Mesenchymal stem cell (in vitro differentiated cells and primary cell): Measurements from ENCODE around the gene CAST.
A peak's percentile ranks its signal among the peaks of the same experiment; 100 is the strongest.

ENCODE experiments used
- DNase-seq: peaks from one replicate; pipeline ENCODE4 v3.0.0-alpha.2; 2013
- H2AFZ ChIP-seq: one replicate; pipeline ENCODE4 v1.6.1; 2013; ENCODE audit warnings: low read depth, mild to moderate bottlenecking, control low read depth, inconsistent platforms, low read length, moderate library complexity
- H2AK5ac ChIP-seq: 2 replicates; pipeline ENCODE4 v1.6.1; 2013; ENCODE audit warnings: low read length, moderate library complexity, mild to moderate bottlenecking, inconsistent platforms; ENCODE audit not compliant: severe bottlenecking
- H2BK120ac ChIP-seq: one replicate; pipeline ENCODE4 v1.6.1; 2013; ENCODE audit warnings: low read depth, mild to moderate bottlenecking, inconsistent platforms, low read length, moderate library complexity
- H2BK12ac ChIP-seq, 2 experiments: one replicate each; pipeline ENCODE4 v1.6.1; 2013; ENCODE audit warnings: inconsistent platforms in 2 of 2, low read length in 2 of 2, mild to moderate bottlenecking in 2 of 2, moderate library complexity in 2 of 2, control low read depth in 1 of 2
- H2BK15ac ChIP-seq: one replicate; pipeline ENCODE4 v1.6.1; 2013; ENCODE audit warnings: mild to moderate bottlenecking, low read depth, inconsistent platforms; ENCODE audit not compliant: poor library complexity, severe bottlenecking
- H2BK5ac ChIP-seq: 2 replicates; pipeline ENCODE4 v1.6.1; 2013; ENCODE audit warnings: low read depth, mild to moderate bottlenecking, low read length, control low read depth, inconsistent platforms; ENCODE audit not compliant: poor library complexity, severe bottlenecking
- H3K14ac ChIP-seq, 2 experiments: one replicate each; pipeline ENCODE4 v1.6.1; 2013; ENCODE audit warnings: inconsistent platforms in 2 of 2, low read length in 2 of 2, control low read depth in 1 of 2, mild to moderate bottlenecking in 1 of 2, moderate library complexity in 1 of 2
- H3K18ac ChIP-seq, 2 experiments: one replicate each; pipeline ENCODE4 v1.6.1; 2013; ENCODE audit warnings: inconsistent platforms in 2 of 2, low read length in 2 of 2, control low read depth in 1 of 2, low read depth in 1 of 2, mild to moderate bottlenecking in 1 of 2
- H3K23ac ChIP-seq, 2 experiments: one replicate each; pipeline ENCODE4 v1.6.1; 2013; ENCODE audit warnings: inconsistent platforms in 2 of 2, low read length in 2 of 2, mild to moderate bottlenecking in 2 of 2, moderate library complexity in 2 of 2, control low read depth in 1 of 2
- H3K27ac ChIP-seq: 2 replicates; pipeline ENCODE4 v1.5.1; 2013; ENCODE audit warnings: mild to moderate bottlenecking, moderate library complexity, low read length, control low read depth, inconsistent platforms; ENCODE audit not compliant: poor library complexity, severe bottlenecking
- H3K27me3 ChIP-seq, 2 experiments: 2 replicates each; pipeline versions ENCODE4 v1.6.1 to v1.7.0; 2013; ENCODE audit warnings: low read length in 2 of 2, mild to moderate bottlenecking in 2 of 2, moderate library complexity in 2 of 2, control low read depth in 1 of 2, inconsistent platforms in 1 of 2; ENCODE audit not compliant: control insufficient read depth in 1 of 2, insufficient read depth in 1 of 2
- H3K36me3 ChIP-seq, 2 experiments: 2 replicates each; pipeline versions ENCODE4 v1.6.1 to v1.7.0; 2013; ENCODE audit warnings: low read length in 2 of 2, control low read depth in 1 of 2, inconsistent platforms in 1 of 2, low read depth in 1 of 2, mild to moderate bottlenecking in 1 of 2; ENCODE audit not compliant: insufficient read depth in 2 of 2, control insufficient read depth in 1 of 2
- H3K4ac ChIP-seq, 2 experiments: one replicate each; pipeline ENCODE4 v1.6.1; 2013; ENCODE audit warnings: inconsistent platforms in 2 of 2, low read length in 2 of 2, mild to moderate bottlenecking in 2 of 2, moderate library complexity in 2 of 2, control low read depth in 1 of 2, low read depth in 1 of 2
- H3K4me1 ChIP-seq: 2 replicates; pipeline ENCODE4 v1.6.1; 2013; ENCODE audit warnings: low read depth, low read length, control low read depth; ENCODE audit not compliant: control insufficient read depth, insufficient read depth
- H3K4me2 ChIP-seq: 2 replicates; pipeline ENCODE4 v1.6.1; 2013; ENCODE audit warnings: low read length, mild to moderate bottlenecking, inconsistent platforms; ENCODE audit not compliant: poor library complexity, severe bottlenecking
- H3K4me3 ChIP-seq, 2 experiments: 2 replicates each; pipeline versions ENCODE4 v1.5.1 to v1.7.0; 2013; ENCODE audit warnings: low read length in 2 of 2, mild to moderate bottlenecking in 2 of 2, control low read depth in 1 of 2, low read depth in 1 of 2; ENCODE audit not compliant: insufficient read depth in 1 of 2
- H3K79me1 ChIP-seq: replicated peaks from 2 replicates; pipeline ENCODE4 v1.6.1; 2013; ENCODE audit warnings: mild to moderate bottlenecking, control low read depth, low read length, inconsistent platforms; ENCODE audit not compliant: poor library complexity, severe bottlenecking
- H3K9ac ChIP-seq: 2 replicates; pipeline ENCODE4 v1.7.0; 2013; ENCODE audit warnings: mild to moderate bottlenecking, low read length, moderate library complexity
- H3K9me3 ChIP-seq: 2 replicates; pipeline ENCODE4 v1.7.0; 2013; ENCODE audit warnings: mild to moderate bottlenecking, low read length; ENCODE audit not compliant: control insufficient read depth
- H4K8ac ChIP-seq: one replicate; pipeline ENCODE4 v1.6.1; 2013; ENCODE audit warnings: inconsistent platforms, mild to moderate bottlenecking, low read length, moderate library complexity
- H4K91ac ChIP-seq: one replicate; pipeline ENCODE4 v1.6.1; 2013; ENCODE audit warnings: mild to moderate bottlenecking, low read length, inconsistent platforms
- WGBS: methylation state at CpG from one replicate; pipeline ENCODE4 v1.1.7; 2013; ENCODE audit warnings: mixed read lengths; 5-methylcytosine and 5-hydroxymethylcytosine counted together

CAST gene

DNA sequence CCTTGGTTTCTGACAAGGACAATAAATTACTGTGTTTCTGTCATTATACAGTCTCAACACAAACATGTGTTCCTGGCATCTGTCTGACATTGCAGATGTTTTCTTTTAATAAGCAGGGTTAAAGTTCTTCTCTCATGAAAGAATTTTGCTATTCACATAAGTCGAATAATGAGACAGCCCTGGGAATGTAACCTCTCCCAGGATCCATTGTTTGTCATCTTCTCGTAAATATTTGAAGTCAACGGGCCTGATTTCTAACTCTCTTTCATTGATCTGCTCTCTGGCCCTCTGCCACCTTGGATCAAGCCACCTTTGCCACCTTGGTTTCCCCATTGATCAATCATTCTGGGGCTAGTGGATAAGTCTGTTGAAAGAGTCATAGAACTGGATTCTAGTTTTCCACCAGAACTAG, 12.9 kb upstream of the CAST start:
- H2BK5ac ChIP-seq, result no peak overlapping the region
- no peak overlapping the region for H2AK5ac ChIP-seq
- no peak overlapping the region for H4K8ac ChIP-seq
- no peak overlapping the region for H3K9ac ChIP-seq
- no peak overlapping the region for H2BK120ac ChIP-seq
- no peaks in the 10 kb centered on the region for H3K36me3 ChIP-seq
- H3K79me1 ChIP-seq, result no peaks in the 10 kb centered on the region
- H3K27me3 ChIP-seq, result no peaks in the 10 kb centered on the region
- no peak for DNase-seq
- H4K91ac ChIP-seq, result no peak overlapping the region
- H2AFZ ChIP-seq, result no peak overlapping the region
- no peaks in the 10 kb centered on the region for H3K4me1 ChIP-seq
- no peak overlapping the region for H2BK15ac ChIP-seq
- no peak overlapping the region for H3K4me2 ChIP-seq
- H3K18ac ChIP-seq, result no peak overlapping the region
- H2BK12ac ChIP-seq, result no peak overlapping the region
- WGBS, result 89% methylated on average over 3 of the region's 3 CpGs
- H3K27ac ChIP-seq, result no peak overlapping the region
- H3K4me3 ChIP-seq, result no peak overlapping the region
- no peak overlapping the region for H3K14ac ChIP-seq
- H3K4ac ChIP-seq, result no peak overlapping the region
- no peaks in the 10 kb centered on the region for H3K9me3 ChIP-seq
- no peak overlapping the region for H3K23ac ChIP-seq

DNA sequence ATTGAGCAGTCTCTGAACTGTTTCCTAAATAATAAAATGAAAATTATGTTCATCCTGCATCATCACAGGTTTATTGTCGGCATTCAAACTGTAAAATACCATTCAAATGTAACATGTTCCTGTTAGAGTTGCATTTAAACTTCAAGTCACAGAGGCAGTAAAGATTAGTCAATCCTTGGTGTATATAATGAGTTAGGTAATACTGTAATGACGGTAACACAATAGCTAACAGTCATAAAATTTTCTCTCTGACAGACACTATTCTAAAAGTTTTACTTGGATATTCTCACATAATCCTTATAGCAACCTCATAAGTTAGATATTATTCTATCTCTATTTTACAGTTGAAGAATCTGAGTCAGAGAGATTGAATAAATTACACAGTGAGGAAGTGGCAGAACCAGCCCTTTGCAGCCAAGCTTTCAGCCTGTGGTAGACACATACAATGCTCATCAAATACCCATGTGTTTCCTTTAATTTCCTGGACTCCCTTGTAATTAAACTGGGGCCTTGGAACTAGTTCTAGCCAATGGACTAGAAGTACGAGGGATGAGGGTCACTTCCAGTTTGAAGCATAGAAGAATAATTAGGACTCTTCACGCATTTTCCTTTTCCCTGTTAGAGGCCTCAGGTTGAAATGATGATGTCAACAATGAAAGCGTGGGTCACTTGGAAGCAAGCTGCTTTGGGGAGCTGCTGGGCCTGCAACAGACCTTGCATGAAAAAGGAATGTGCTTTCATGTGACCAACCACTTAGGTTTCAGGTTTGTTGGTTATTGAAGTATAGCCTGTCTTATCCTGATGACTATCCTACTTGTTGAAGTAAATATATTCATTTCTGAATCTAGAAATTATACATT, 12.3 kb upstream of the CAST start:
- 92% methylated on average over 3 of the region's 5 CpGs for WGBS
- H4K8ac ChIP-seq, result no peak overlapping the region

DNA sequence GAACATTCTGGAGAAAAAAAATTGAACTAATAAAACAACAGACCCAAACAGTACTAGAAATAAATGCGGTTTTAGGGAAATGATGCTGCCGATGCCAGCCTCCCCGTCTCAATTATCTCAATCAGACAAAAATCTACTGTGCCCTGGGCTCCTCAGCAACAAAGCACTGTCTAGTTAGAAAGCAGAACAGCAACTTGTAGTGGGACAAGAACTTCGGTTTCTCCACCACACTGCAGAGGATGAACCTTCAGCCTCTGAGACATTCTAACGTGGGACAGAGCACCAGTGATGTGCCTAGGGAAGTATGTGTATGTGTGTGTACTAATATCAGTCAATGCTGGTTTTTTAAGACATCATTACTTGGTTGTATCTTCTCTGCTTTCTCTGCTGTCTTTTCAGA, 11.1 kb upstream of the CAST start:
- no peak overlapping the region for H3K4me3 ChIP-seq
- H3K23ac ChIP-seq, result no peak overlapping the region
- H3K4ac ChIP-seq, result no peak overlapping the region
- no peak overlapping the region for H4K8ac ChIP-seq
- no peak overlapping the region for H4K91ac ChIP-seq
- H2BK12ac ChIP-seq, result no peak overlapping the region
- no peaks in the 10 kb centered on the region for H3K9me3 ChIP-seq
- H2AFZ ChIP-seq, result no peak overlapping the region
- H2BK15ac ChIP-seq, result no peak overlapping the region
- no peak overlapping the region for H3K9ac ChIP-seq
- no peaks in the 10 kb centered on the region for H3K79me1 ChIP-seq
- H3K36me3 ChIP-seq, result no peaks in the 10 kb centered on the region
- no peaks in the 10 kb centered on the region for H3K27me3 ChIP-seq
- no peak for DNase-seq
- no peak overlapping the region for H3K18ac ChIP-seq
- H3K14ac ChIP-seq, result no peak overlapping the region
- H3K27ac ChIP-seq, result no peak overlapping the region
- H2BK120ac ChIP-seq, result no peak overlapping the region
- no peak overlapping the region for H2BK5ac ChIP-seq
- 97% methylated on average over 5 of the region's 5 CpGs for WGBS
- no peak overlapping the region for H3K4me2 ChIP-seq
- H2AK5ac ChIP-seq, result no peak overlapping the region
- peaks cover 2% of the 10 kb centered on the region for H3K4me1 ChIP-seq

More for the DNA sequence above, 12.3 kb upstream of the CAST start:
- Histone ChIP-seq H3K4me3 (no peak overlapping the region), H3K23ac (no peak overlapping the region), H3K4me1 (no peaks in the 10 kb centered on the region), H2BK15ac (no peak overlapping the region), H3K79me1 (no peaks in the 10 kb centered on the region), H2BK5ac (no peak overlapping the region), H3K27me3 (no peaks in the 10 kb centered on the region), H3K9ac (no peak overlapping the region), H3K4ac (no peak overlapping the region), H3K18ac (no peak overlapping the region), H2BK12ac (no peak overlapping the region), H3K14ac (no peak overlapping the region), H2AFZ (no peak overlapping the region), H3K36me3 (no peaks in the 10 kb centered on the region), H3K9me3 (no peaks in the 10 kb centered on the region), H4K91ac (no peak overlapping the region), H2AK5ac (no peak overlapping the region), H3K4me2 (no peak overlapping the region), H3K27ac (no peak overlapping the region), H2BK120ac (no peak overlapping the region)
- DNase-seq, result no peak

DNA sequence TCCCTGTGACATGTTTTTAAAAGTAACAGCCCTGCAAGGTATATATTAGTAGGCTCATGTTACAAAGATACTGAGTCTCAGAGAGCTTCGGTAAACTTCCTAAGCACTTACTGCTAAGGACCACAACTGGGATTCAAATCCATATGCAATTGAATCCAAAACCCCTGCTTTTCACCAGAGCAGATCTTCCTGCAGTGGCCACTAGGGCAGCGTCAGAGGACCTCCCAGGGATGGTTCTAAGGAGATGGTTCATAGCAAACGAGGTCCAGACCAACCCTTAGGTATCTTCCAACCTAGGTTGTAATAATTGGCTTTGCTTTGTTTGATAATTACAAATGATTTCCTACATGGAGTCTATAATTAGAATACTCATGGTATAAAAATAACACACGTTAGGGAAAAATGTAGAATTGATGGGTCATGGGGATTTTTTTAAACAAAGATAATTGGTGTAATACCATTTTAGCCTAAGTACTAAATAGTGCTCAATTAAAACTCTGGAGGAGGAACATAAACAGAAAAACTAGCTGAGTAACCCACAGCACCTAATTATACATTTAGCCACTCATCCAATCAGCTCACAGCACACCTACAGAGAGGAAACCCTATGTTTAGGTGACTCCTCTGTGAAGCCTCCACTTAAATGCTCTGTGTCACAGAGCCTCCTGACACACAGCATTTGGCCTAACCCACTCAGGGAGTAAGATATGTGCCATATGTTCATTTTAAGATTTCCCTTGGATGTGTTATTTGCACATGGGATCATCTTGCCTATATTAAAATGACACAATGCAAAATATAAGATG, 10.0 kb upstream of the CAST start:
- Histone ChIP-seq H3K4me3 (no peak overlapping the region), H3K27me3 (no peaks in the 10 kb centered on the region), H3K79me1 (no peaks in the 10 kb centered on the region), H3K14ac (no peak overlapping the region), H2BK120ac (no peak overlapping the region), H3K9me3 (no peaks in the 10 kb centered on the region), H2BK12ac (no peak overlapping the region), H3K4me2 (no peak overlapping the region), H2BK15ac (no peak overlapping the region), H3K4me1 (peaks cover 6% of the 10 kb centered on the region), H3K18ac (no peak overlapping the region), H2AK5ac (no peak overlapping the region), H2BK5ac (no peak overlapping the region), H3K23ac (no peak overlapping the region), H4K8ac (no peak overlapping the region), H3K36me3 (no peaks in the 10 kb centered on the region), H3K27ac (no peak overlapping the region), H2AFZ (no peak overlapping the region), H4K91ac (no peak overlapping the region), H3K4ac (no peak overlapping the region), H3K9ac (no peak overlapping the region)
- DNase-seq, result peak; percentile 19
- 19% methylated on average over 2 of the region's 4 CpGs for WGBS
